Measurements from ENCODE around the gene GLCE.

DNA sequence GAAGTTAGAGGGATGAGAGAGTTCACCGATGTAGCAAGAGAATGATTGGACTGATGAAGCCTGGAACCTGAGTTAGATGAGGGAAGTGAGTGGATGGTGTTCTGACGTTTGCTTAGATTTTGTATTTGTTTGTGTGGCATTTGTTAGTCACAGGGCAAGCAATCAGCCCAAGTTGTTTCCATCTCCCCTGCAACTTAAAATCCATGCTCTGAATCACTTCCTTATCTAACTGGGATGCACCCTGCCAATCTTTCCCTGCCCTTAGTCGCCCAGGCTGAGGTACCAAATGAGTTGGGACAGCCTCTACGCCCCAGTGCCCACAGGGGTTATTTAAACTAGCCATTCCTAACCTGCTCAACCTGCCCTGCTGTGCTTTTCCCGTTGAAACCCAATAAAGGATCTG is 150.9 kb downstream of the GLCE start:
- TF ChIP-seq EP300 (IDR thresholded peaks at IDR 0.05) = no peak
- TF ChIP-seq, protein P1, sequence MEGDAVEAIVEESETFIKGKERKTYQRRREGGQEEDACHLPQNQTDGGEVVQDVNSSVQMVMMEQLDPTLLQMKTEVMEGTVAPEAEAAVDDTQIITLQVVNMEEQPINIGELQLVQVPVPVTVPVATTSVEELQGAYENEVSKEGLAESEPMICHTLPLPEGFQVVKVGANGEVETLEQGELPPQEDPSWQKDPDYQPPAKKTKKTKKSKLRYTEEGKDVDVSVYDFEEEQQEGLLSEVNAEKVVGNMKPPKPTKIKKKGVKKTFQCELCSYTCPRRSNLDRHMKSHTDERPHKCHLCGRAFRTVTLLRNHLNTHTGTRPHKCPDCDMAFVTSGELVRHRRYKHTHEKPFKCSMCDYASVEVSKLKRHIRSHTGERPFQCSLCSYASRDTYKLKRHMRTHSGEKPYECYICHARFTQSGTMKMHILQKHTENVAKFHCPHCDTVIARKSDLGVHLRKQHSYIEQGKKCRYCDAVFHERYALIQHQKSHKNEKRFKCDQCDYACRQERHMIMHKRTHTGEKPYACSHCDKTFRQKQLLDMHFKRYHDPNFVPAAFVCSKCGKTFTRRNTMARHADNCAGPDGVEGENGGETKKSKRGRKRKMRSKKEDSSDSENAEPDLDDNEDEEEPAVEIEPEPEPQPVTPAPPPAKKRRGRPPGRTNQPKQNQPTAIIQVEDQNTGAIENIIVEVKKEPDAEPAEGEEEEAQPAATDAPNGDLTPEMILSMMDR (IDR thresholded peaks at IDR 0.05) = no peak
- no peak for TF ChIP-seq POLR2A (IDR thresholded peaks at IDR 0.05)
